Psoas muscle (tissue), 8 donors: ENCODE measurements around the gene ARAP2. TPM values are rescaled to one million over a fixed set of nuclear protein-coding genes. Genes with fewer than 3 reads are reported as not detected.

Experiments
- ATAC-seq, 4 donors: fragments of 200-7000 bp; cut with Tn5 transposase; one replicate each; pipeline ENCODE4 v1.9.1; 2020; ENCODE audit warnings: moderate library complexity in 3 of 4, mild to moderate bottlenecking in 2 of 4
- DNase-seq, 2 donors: peaks; one replicate each; pipeline ENCODE4 v3.0.0-alpha.2; 2020
- H3K27ac ChIP-seq: fragments of 200-600 bp; one replicate; pipeline ENCODE4 v1.8.0; 2022
- H3K27me3 ChIP-seq, 3 donors: fragments of 200-600 bp in 1 of 3; one replicate each; pipeline versions ENCODE4 v1.6.1 to v1.8.0; 2013 to 2022; ENCODE audit warnings: low read length in 2 of 3, mild to moderate bottlenecking in 2 of 3, moderate library complexity in 1 of 3; ENCODE audit not compliant: insufficient read depth in 3 of 3
- H3K36me3 ChIP-seq, 2 donors: fragments of 200-600 bp in 1 of 2; one replicate each; pipeline versions ENCODE4 v1.6.1 to v1.8.0; 2013 to 2022; ENCODE audit warnings: low read depth in 1 of 2, mild to moderate bottlenecking in 1 of 2, moderate library complexity in 1 of 2; ENCODE audit not compliant: insufficient read depth in 1 of 2
- H3K4me1 ChIP-seq: fragments of 200-600 bp; one replicate; pipeline ENCODE4 v1.8.0; 2022
- H3K4me3 ChIP-seq: fragments of 200-600 bp; one replicate; pipeline ENCODE4 v1.8.0; 2022; ENCODE audit warnings: mild to moderate bottlenecking
- H3K9me3 ChIP-seq: fragments of 200-600 bp; one replicate; pipeline ENCODE4 v1.8.0; 2022
- CTCF ChIP-seq: fragments of 200-600 bp; IDR thresholded peaks from one replicate; pipeline ENCODE4 v1.8.0; 2022; ENCODE audit warnings: antibody characterized with exemption
- WGBS, 3 donors: extraction: QIAGEN DNeasy Blood & Tissue Kit; methylation state at CpG; one replicate each; pipeline versions ENCODE4 v1.1.6 to v1.1.7; 2013; 5-methylcytosine and 5-hydroxymethylcytosine counted together
- intact Hi-C, 2 donors: fragments of 100-400 bp; cut with DNase I; formaldehyde crosslinking; loops; one replicate each; pipeline versions ENCODE4 v1.11.0 to v1.14.2; 2022
- polyA plus RNA-seq, 3 donors: library from polyadenylated mRNA; stranded (reverse); fragments of 200-250 nt; gene quantifications; one replicate each; pipeline ENCODE4 v1.2.3, GENCODE V29; 2013
- total RNA-seq, 4 donors: library from RNA; stranded (reverse); fragmentation: NEBNext Ultra II Directional in 2 of 4; extraction: Animal tissue kit (Norgen Biotek cat#: 25700) in 2 of 4; gene quantifications; one replicate each; pipeline versions ENCODE4 v1.2.1 to v1.2.4, GENCODE V29; 2021 to 2023
- donor health status: healthy with polysubstance abuse.
- donor health status: DM: no; HTN: no; CAD: no; lungs with moderate emphysema.
- donor health status: Bipolar disorder and iron deficiency.
- donor health status: healthy.
- donor health status: DM: yes; HTN: yes; CAD: no.
- donor health status: DM: no; HTN: no; CAD: no.
- donor health status: DM: no; HTN: no; CAD: no.
- donor health status: DM: yes; HTN: yes; CAD: no.

Gene ARAP2
- total and polyA plus RNA-seq, 7 donors, result 0.11 to 2.7 (median 1.4) TPM

- WGBS, 3 donors, result 41 to 53% (median 41%) methylated on average over 2 of the region's 2 CpGs
- no peaks in the 10 kb centered on the region for H3K9me3 ChIP-seq
- no peak overlapping the region for H3K27ac ChIP-seq
- no peak for TF ChIP-seq CTCF
- no peak overlapping the region for H3K4me3 ChIP-seq
- no peak for DNase-seq
- no peaks in the 10 kb centered on the region for H3K4me1 ChIP-seq
- ATAC-seq, result no peak
- no peaks in the 10 kb centered on the region for H3K36me3 ChIP-seq
- intact Hi-C loops, result no loop called here
- H3K27me3 ChIP-seq, result no peaks in the 10 kb centered on the region
These were observed 190.4 kb downstream of the ARAP2 start for GRCh38 chr4:36053930-36054329.

GRCh38 chr4:36051634-36052033, 192.7 kb downstream of the ARAP2 start:
- intact Hi-C loops, result no loop called here
- no peaks in the 10 kb centered on the region for H3K36me3 ChIP-seq
- ATAC-seq (no peak), DNase-seq (no peak)
- no peaks in the 10 kb centered on the region for H3K9me3 ChIP-seq
- H3K4me3 ChIP-seq, result no peak overlapping the region
- no peak for TF ChIP-seq CTCF
- no peaks in the 10 kb centered on the region for H3K27me3 ChIP-seq
- no peaks in the 10 kb centered on the region for H3K4me1 ChIP-seq
- H3K27ac ChIP-seq, result no peak overlapping the region
- WGBS, 3 donors, result 82 to 84% (median 84%) methylated on average over 4 of the region's 4 CpGs

- intact Hi-C loops, result no loop called here
- Histone ChIP-seq H3K27ac (no peak overlapping the region), H3K9me3 (no peaks in the 10 kb centered on the region), H3K4me3 (no peak overlapping the region), H3K27me3 (no peaks in the 10 kb centered on the region), H3K4me1 (no peaks in the 10 kb centered on the region), H3K36me3 (no peaks in the 10 kb centered on the region)
- DNase-seq (no peak), ATAC-seq (no peak)
- no peak for TF ChIP-seq CTCF
These were observed 198.3 kb downstream of the ARAP2 start for GRCh38 chr4:36046026-36046425.

DNA sequence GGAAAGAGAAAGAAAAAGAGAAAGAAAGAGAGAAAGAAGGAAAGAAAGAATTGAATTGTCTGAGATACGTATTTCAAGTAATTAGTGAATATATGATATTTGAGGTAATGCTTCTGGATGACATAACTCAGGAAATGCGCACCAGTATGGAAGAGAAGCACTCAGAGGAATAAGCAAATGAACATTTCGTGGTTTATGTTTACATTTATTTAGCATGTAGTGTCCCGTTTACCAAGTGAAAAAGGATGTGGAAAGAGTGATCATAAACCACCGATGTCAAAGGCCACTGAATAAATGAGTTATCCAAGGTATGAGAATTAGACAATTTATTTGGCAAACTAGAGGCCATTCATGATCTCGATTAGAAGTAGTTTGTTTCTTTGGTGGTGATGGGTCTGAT, 200.4 kb downstream of the ARAP2 start:
- no peaks in the 10 kb centered on the region for H3K4me1 ChIP-seq
- H3K36me3 ChIP-seq, result no peaks in the 10 kb centered on the region
- ATAC-seq (no peak), DNase-seq (no peak)
- no peaks in the 10 kb centered on the region for H3K27me3 ChIP-seq
- H3K9me3 ChIP-seq, result no peaks in the 10 kb centered on the region
- intact Hi-C loops, result no loop called here
- WGBS, 3 donors, result 87 to 88% (median 87%) methylated on average over 6 of the region's 6 CpGs
- no peak for TF ChIP-seq CTCF
- no peak overlapping the region for H3K27ac ChIP-seq
- H3K4me3 ChIP-seq, result no peak overlapping the region

DNA sequence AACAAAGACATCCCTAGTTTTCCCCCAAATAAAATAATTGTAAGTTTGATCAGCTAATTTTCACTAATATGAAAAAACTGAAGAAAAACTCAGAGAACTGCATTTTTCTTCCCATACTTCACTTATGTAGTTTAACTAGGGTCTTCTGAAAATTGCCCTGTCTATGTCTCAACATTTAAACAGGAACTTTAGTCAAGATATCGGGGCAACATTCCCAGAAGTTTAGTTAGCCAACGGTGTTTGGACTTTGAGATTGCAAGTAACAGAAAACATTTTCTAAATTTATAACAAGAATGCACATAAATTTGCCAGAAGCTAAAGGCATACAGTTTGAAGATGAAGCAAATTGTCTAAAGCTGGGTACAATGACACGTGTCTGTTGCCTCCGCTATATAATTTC, 201.1 kb downstream of the ARAP2 start:
- no peaks in the 10 kb centered on the region for H3K9me3 ChIP-seq
- TF ChIP-seq CTCF, result no peak
- intact Hi-C loops, result no loop called here
- DNase-seq (no peak), ATAC-seq (no peak)
- H3K27ac ChIP-seq, result no peak overlapping the region
- no peak overlapping the region for H3K4me3 ChIP-seq
- no peaks in the 10 kb centered on the region for H3K4me1 ChIP-seq
- no peaks in the 10 kb centered on the region for H3K36me3 ChIP-seq
- H3K27me3 ChIP-seq, result no peaks in the 10 kb centered on the region
- 87 to 93% (median 88%) methylated on average over 4 of the region's 4 CpGs for WGBS, 3 donors
